Keratinocyte (primary cell): ENCODE results near the gene PRKAR1B. TPM values are rescaled to one million over a fixed set of nuclear protein-coding genes. Genes with fewer than 3 reads are reported as not detected.

ENCODE experiments used
- DNase-seq: peaks from one replicate; pipeline ENCODE4 v3.0.0-alpha.2; 2011; ENCODE audit warnings: low read depth, missing footprints, low spot score
- FAIRE-seq: peaks from 2 replicates; lab custom pipeline; 2011; peaks lifted over from hg19 to GRCh38; lab: Jason Lieb, UNC
- H2AFZ ChIP-seq: 2 replicates; pipeline ENCODE4 v1.6.0; 2012; ENCODE audit warnings: low read length, control low read depth, inconsistent platforms; ENCODE audit not compliant: control insufficient read depth
- H3K27ac ChIP-seq: 2 replicates; pipeline ENCODE4 v1.5.1; 2011; ENCODE audit warnings: low read length; ENCODE audit not compliant: control insufficient read depth, insufficient read depth
- H3K27me3 ChIP-seq: 3 replicates; pipeline ENCODE4 v1.6.0; 2011; ENCODE audit warnings: low read length; ENCODE audit not compliant: control insufficient read depth, insufficient read depth; ENCODE audit errors: extremely low read depth
- H3K36me3 ChIP-seq, 2 experiments: 2 replicates in 1 of 2; 3 replicates in 1 of 2; pipeline ENCODE4 v1.5.1; 2011; ENCODE audit warnings: low read length in 2 of 2, mild to moderate bottlenecking in 1 of 2; ENCODE audit not compliant: control insufficient read depth in 2 of 2, insufficient read depth in 2 of 2; ENCODE audit errors: extremely low read depth in 1 of 2
- H3K4me1 ChIP-seq: 3 replicates; pipeline ENCODE4 v1.5.1; 2011; ENCODE audit warnings: low read length; ENCODE audit not compliant: control insufficient read depth, insufficient read depth; ENCODE audit errors: extremely low read depth
- H3K4me2 ChIP-seq: 3 replicates; pipeline ENCODE4 v1.6.0; 2011; ENCODE audit warnings: low read depth, low read length; ENCODE audit not compliant: control insufficient read depth, insufficient read depth; ENCODE audit errors: extremely low read depth
- H3K4me3 ChIP-seq, 3 experiments: fragments of 200-600 bp in 1 of 3; sonication (generic) in 1 of 3; 2 replicates in 2 of 3; 3 replicates in 1 of 3; pipeline ENCODE4 v1.5.1; 2011 to 2016; ENCODE audit warnings: low read length in 3 of 3, mild to moderate bottlenecking in 3 of 3, control low read depth in 2 of 3, inconsistent platforms in 1 of 3, low read depth in 1 of 3, mixed read lengths in 1 of 3, mixed run types in 1 of 3, moderate library complexity in 1 of 3; ENCODE audit not compliant: control insufficient read depth in 2 of 3, insufficient read depth in 2 of 3; ENCODE audit errors: extremely low read depth in 1 of 3
- H3K79me2 ChIP-seq: 2 replicates; pipeline ENCODE4 v1.6.0; 2012; ENCODE audit warnings: low read length; ENCODE audit not compliant: control insufficient read depth, insufficient read depth
- H3K9ac ChIP-seq: 3 replicates; pipeline ENCODE4 v1.6.0; 2011; ENCODE audit warnings: low read length; ENCODE audit not compliant: control insufficient read depth, insufficient read depth; ENCODE audit errors: extremely low read depth
- H3K9me1 ChIP-seq: 3 replicates; pipeline ENCODE4 v1.6.0; 2011; ENCODE audit warnings: low read length; ENCODE audit not compliant: control insufficient read depth, insufficient read depth; ENCODE audit errors: extremely low read depth
- H3K9me3 ChIP-seq: 2 replicates; pipeline ENCODE4 v1.5.1; 2012; ENCODE audit warnings: low read depth, low read length; ENCODE audit not compliant: control insufficient read depth
- H4K20me1 ChIP-seq: 3 replicates; pipeline ENCODE4 v1.6.0; 2011; ENCODE audit warnings: low read length; ENCODE audit not compliant: control insufficient read depth, insufficient read depth; ENCODE audit errors: extremely low read depth
- EZH2 ChIP-seq: IDR thresholded peaks from one replicate; pipeline ENCODE4 v1.6.1; 2012; ENCODE audit warnings: inconsistent platforms, mild to moderate bottlenecking, low read length, moderate library complexity
- dilution Hi-C: fragments of 300-500 bp; cut with MboI; formaldehyde crosslinking; loops from one replicate; pipeline ENCODE4 v1.7.0; 2020; ENCODE audit warnings: low sequenced_read_pairs; ENCODE audit not compliant: extremely low pct_ligation_motif_present
- polyA plus RNA-seq, 5 experiments: library from polyadenylated mRNA; depleted of rRNA in 3 of 5; stranded (reverse) in 3 of 5; stranded (forward) in 1 of 5; unstranded in 1 of 5; fragments of >200 nt; gene quantifications; 1 replicate in 1 of 5; 2 replicates in 3 of 5; 3 replicates in 1 of 5; pipeline versions ENCODE4 v1.2.1 to v1.2.3, GENCODE V29; 2011 to 2012; ENCODE audit warnings: missing spikeins in 2 of 5, low read depth in 1 of 5, low replicate concordance in 1 of 5
- TF ChIP-seq, protein P1 (sequence below), 3 experiments: IDR thresholded peaks in 1 of 3; conservative IDR thresholded peaks in 1 of 3; optimal IDR thresholded peaks in 1 of 3; 2 replicates in 2 of 3; 3 replicates in 1 of 3; pipeline versions ENCODE3 to v1.5.1; 2011; ENCODE audit warnings: low read length in 3 of 3, mild to moderate bottlenecking in 3 of 3, moderate library complexity in 2 of 3, control low read depth in 1 of 3, inconsistent platforms in 1 of 3; ENCODE audit not compliant: insufficient read depth in 2 of 3; ENCODE audit errors: extremely low read depth in 1 of 3

PRKAR1B gene
- polyA plus RNA-seq, 1 donor (not counting 4 experiments of a cell fraction or from before 2014, with no cell fraction given), result 10.8 TPM

- Histone ChIP-seq H3K27me3 (no peaks in the 10 kb centered on the region), H3K9ac (no peak overlapping the region), H3K9me1 (no peaks in the 10 kb centered on the region), H3K4me2 (no peak overlapping the region), H3K9me3 (peaks cover 4% of the 10 kb centered on the region), H3K79me2 (no peaks in the 10 kb centered on the region), H4K20me1 (no peaks in the 10 kb centered on the region), H2AFZ (no peak overlapping the region), H3K27ac (no peak overlapping the region), H3K36me3 (no peaks in the 10 kb centered on the region), H3K4me3 (no peak overlapping the region), H3K4me1 (no peaks in the 10 kb centered on the region)
- dilution Hi-C loops, result no loop called here
- TF ChIP-seq, protein P1, sequence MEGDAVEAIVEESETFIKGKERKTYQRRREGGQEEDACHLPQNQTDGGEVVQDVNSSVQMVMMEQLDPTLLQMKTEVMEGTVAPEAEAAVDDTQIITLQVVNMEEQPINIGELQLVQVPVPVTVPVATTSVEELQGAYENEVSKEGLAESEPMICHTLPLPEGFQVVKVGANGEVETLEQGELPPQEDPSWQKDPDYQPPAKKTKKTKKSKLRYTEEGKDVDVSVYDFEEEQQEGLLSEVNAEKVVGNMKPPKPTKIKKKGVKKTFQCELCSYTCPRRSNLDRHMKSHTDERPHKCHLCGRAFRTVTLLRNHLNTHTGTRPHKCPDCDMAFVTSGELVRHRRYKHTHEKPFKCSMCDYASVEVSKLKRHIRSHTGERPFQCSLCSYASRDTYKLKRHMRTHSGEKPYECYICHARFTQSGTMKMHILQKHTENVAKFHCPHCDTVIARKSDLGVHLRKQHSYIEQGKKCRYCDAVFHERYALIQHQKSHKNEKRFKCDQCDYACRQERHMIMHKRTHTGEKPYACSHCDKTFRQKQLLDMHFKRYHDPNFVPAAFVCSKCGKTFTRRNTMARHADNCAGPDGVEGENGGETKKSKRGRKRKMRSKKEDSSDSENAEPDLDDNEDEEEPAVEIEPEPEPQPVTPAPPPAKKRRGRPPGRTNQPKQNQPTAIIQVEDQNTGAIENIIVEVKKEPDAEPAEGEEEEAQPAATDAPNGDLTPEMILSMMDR (optimal IDR thresholded peaks at IDR 0.05 in 1 of 3, IDR thresholded peaks at IDR 0.05 in 1 of 3, conservative IDR thresholded peaks at IDR 0.05 in 1 of 3; ENCODE audit: extremely low read depth in 1 of 3, insufficient read depth in 2 of 3, low read length in 3 of 3), result no peak
- TF ChIP-seq EZH2, result no peak
- no peak for DNase-seq
- no peak for FAIRE-seq
Measured at GRCh38 chr7:570801-571070, 156.3 kb downstream of the PRKAR1B start.

- no peaks in the 10 kb centered on the region for H3K27me3 ChIP-seq
- no peak overlapping the region for H3K4me2 ChIP-seq
- DNase-seq (no peak), FAIRE-seq (no peak)
- H3K4me3 ChIP-seq, result no peak overlapping the region
- no peak overlapping the region for H3K27ac ChIP-seq
- dilution Hi-C loops, result no loop called here
- H3K79me2 ChIP-seq, result no peaks in the 10 kb centered on the region
- H3K9me3 ChIP-seq, result peaks cover 4% of the 10 kb centered on the region
- H2AFZ ChIP-seq, result no peak overlapping the region
- no peaks in the 10 kb centered on the region for H3K9me1 ChIP-seq
- H3K36me3 ChIP-seq, result no peaks in the 10 kb centered on the region
- no peak overlapping the region for H3K9ac ChIP-seq
- TF ChIP-seq EZH2, result no peak
- TF ChIP-seq, protein P1 (optimal IDR thresholded peaks at IDR 0.05 in 1 of 3, IDR thresholded peaks at IDR 0.05 in 1 of 3, conservative IDR thresholded peaks at IDR 0.05 in 1 of 3; ENCODE audit: extremely low read depth in 1 of 3, insufficient read depth in 2 of 3, low read length in 3 of 3), result no peak
- no peaks in the 10 kb centered on the region for H4K20me1 ChIP-seq
- no peaks in the 10 kb centered on the region for H3K4me1 ChIP-seq
Measured at GRCh38 chr7:569996-570800, 156.9 kb downstream of the PRKAR1B start.
